ENCODE results near the gene HSD11B2.

DNA sequence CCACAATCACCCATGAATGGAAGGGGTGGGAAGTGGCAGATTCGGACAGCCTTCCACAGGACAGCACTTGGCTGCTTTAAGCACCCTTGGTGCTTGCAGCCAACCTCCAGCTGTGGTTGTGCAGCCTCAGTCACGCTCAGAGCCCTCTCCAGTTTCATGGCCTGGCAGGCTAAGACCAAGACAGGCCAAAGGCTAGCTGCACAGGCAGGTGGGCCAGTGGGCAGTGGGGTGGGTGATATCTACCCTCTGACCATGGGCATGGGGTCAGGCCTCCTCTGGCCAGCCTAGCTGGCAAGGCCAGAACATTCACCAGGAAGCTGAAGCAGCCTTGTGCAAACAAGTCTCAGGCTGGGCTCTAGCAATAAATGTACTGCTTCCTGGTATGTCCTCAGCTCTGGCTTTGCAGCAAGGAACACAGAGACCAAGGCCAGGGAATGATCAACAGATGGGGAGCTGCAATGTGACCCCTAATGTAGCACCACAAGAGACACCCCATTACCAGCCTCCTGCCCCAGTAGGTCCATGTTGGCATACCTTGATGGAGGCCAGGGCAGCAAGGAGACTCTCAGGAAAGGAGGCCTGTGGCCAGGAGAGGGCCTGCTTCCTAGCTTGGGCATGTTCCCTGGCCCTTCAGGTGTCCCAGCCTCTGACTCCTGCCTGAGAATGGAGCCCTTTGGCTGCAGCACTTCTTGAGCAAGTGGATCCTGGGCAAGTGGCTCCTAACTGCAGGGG is 20.9 kb downstream of the HSD11B2 start:
- no peak for TF ChIP-seq CTCF (IDR thresholded peaks at IDR 0.05 in 8 of 11, conservative IDR thresholded peaks at IDR 0.05 in 3 of 11)
- TF ChIP-seq POLR2A (IDR thresholded peaks at IDR 0.05), result no peak

Data from spleen (tissue), 7 donors.